Fibroblast of skin of back (primary cell): ENCODE measurements around the gene C19orf44.
"Not testable (repeated sequence)": the region's sequence is repeated elsewhere in the genome, so short reads cannot be mapped to it uniquely, and the experiment has no call there.

Source experiments
- DNase-seq: peaks from one replicate; pipeline ENCODE4 v3.0.0-alpha.2; 2013

C19orf44 gene

DNA sequence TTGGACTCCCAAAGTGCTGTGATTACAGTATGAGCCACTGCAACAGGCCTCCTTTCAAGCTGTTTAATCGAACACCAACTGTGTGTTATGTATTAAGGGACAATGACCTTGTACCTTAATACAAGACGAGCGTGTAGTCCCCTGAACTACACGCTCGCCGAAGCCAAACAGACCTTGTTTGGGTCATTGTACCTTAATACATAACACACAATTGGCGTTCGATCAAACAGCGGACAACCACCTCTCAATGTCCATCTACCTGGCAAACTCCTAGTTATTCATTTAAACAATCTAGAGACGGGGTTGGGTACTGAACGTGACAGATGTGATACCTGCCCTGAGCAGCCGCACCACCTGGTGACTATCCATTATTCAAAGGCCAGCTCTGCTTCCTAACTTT lies 44.8 kb downstream of the C19orf44 start:
- DNase-seq: no peak

DNA sequence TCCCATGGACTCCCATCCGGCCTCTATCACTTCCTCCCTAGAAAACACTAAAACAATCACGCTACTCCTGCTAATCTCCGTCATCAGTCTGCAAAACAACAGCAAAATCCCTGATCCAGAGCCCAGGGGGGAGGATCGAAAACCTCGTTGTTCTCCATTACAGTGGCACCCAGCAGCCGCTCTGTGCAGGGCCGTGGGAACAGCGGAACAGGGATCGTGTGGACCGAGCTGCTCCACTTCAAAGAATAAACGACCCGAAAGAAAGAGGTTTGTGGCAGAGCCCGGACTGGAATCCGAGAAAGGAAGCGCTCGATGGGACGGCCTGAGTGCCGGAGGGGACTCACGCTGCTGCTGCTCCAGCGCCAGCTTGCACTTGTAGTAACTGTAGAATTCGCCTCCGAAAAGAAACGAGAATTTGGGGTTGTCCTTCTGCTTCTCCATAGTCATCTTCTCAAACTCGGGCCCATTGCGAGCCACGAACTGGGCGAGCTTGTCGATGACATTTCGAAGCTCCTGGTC lies 45.4 kb downstream of the C19orf44 start:
- DNase-seq: peak; percentile 9

DNA sequence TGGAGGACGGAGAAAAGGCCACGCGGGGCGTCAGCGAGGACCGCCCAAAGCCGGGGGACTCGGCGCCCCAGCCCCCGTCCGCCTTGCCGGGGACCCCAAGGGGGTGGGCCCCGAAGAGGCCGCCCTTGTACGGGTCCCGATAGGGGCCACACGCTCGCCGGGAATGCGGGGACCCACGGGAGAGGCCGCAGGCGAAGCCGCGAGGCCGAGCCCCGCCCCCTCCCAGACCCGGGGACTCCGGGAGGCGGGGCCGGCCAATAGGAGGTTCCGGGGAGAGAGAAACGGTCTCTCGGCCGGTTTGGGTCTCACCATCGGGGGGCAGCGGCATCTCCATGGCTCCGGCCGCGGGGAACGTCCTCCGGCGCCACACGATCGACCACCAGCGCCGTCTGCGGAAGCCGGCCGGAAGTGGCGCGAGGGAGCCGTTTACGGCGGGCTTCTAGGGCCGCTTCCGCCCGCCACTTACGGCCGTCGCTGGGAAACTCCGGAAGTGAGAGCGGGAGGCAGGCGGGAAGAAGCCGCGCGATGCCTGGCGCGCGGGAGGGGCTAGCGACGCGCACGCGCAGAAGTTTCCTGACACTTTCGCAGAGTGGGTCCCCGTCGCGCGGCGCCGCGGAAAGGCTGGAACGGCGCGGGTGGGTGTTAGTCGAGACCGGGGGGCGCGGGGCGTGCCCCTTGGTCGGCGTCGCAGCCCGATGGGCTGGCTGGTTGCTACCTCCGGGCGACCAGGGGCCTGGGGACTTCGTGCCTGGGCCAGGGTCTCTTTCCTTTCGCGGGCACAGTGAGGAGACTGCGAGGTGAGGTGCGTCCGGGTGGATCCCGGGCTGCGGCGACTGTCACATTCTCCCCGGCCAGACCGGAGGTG lies 46.1 kb downstream of the C19orf44 start, which contains the start of gene CHERP:
TSS of gene CHERP (minus strand) at position 393 of the 865 bp plus-strand sequence. CDS start at position 334, 59 bp downstream.
- DNase-seq: peak; percentile 94

DNA sequence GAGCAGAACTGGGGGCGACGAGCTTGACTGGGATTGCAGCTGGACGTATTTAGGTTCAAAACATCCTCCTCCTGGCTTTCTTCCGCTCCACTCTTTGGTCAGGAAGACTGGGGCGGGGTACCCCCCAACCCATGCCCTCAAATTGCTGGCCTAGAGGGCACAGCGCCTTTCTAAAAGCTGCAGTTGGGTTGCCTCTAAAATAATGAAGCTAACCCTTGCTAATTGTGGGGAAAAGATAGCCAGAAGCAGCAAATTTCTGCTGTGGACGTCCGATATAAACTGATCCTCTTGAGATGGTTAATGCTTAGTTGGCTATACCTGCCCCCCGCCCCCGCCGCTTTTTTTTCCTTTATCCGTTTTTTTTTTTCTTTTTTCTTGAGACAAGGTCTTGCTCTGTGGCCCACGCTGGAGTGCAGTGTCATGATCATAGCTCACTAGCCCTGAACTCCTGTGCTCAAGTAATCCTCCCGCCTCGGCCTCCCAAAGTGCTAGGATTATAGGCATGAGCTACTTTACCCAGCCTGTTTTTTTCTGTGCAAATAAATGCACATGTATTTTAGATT lies 46.8 kb downstream of the C19orf44 start:
- DNase-seq: no peak

DNA sequence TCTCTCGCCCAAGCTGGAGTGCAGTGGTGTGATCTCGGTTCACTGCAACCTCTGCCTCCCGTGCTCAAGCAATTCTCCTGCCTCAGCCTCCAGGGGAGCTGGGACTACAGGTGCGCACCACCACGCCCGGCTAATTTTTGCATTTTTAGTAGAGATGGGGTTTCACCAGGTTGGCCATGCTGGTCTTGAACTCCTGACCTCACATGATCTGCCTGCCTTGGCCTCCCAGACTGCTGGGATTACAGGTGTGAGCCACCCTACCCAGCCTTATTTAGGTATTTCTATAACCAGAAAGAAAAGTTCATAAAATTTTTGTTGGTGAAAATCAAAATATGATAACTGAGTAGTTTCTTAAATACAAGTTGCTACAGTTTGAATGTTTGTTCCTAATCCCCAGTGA lies 47.5 kb downstream of the C19orf44 start:
- not testable (repeated sequence) for DNase-seq

DNA sequence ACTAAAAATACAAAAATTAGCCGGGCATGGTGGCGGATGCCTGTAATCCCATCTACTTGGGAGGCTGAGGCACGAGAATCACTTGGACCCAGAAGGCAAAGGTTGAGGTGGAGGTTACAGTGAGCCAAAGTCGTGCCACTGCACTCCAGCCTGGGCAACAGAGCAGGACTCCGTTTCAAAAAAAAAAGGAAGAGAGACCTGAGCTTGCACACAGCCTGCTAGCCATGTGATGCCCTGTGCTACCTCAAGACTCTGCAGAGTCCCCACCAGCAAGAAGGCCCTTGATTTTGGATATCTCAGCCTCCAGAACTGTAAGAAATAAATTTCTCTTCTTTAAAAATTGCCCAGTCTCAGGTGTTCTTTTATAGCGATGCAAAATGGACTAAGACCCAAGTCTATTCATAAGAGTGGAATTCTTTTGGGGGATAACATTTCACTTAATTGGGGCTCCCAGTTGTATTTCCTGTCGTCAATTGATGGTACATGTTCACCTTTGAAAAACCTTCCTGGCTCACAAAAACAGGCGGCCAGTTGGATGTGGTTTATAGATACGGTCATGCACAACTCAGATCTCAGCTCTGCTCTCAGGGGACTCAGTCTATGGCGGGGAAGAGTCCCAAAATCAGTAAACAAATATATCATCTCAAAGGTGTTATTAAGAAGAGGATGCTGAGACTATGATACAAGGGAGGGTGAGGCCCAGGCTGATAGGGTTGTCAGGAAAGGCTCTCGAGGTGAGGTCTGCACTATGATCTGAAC lies 48.5 kb downstream of the C19orf44 start:
- DNase-seq: no peak

DNA sequence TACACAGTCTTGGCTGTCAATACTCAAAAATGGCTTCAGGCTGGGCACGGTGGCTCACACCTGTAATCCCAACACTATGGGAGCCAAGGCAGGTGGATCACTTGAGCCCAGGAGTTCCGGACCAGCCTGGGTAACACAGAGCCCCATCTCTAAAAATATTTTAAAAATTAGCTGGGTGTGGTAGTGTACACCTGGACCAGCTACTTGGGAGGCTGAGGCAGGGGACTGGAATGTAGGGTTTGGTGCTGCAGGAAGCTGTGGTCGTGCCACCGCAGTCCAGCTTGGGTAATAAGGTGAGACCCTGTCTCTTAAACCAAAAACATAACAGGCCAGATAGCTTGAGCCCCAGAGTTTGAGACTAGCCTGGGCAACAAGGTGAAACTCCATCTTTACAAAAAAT lies 52.8 kb downstream of the C19orf44 start:
- no peak for DNase-seq

- DNase-seq: not testable (repeated sequence)
Measured at GRCh38 chr19:16551902-16552301, 55.7 kb downstream of the C19orf44 start.

DNA sequence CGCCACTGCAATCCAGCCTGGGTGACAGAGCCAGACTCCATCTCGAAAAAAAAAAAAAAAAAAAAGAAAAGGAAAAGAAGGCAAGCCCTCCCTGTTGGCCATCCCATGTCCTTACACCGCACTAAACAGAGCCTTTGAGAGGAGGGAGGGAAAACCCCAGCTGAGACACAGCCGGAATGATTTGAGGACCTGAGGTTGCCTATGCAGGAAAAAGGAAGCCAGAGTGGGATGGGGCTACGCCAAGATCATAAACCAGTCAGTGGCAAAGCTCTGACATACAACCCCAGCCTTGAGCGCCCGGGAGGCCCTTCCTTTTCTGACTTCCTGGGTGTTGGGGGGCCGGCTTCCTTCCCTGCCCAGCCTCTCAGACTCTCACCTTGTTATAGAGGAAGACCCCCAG lies 58.6 kb downstream of the C19orf44 start:
- no peak for DNase-seq

- no peak for DNase-seq
Measured at GRCh38 chr19:16559780-16560276, 63.6 kb downstream of the C19orf44 start.

DNA sequence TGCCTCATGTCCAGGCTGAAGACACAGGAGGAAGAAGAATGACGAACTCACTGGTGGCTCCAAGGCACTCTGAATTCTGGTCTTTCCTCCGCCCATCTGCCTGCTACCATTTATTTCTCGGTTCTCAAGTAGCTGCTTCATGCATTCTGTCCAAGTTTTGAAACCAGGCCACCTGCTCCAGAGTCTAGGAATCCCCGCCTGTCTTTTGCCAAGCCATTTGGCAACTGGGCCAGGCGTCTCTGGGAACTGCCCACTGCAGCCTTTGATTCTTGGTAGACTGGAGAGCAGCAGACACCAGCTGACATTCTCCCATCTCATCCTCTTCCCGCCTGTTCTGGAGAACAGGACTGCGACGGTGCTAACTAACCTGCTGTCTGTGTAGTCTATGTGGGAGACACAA lies 65.2 kb downstream of the C19orf44 start:
- no peak for DNase-seq

DNA sequence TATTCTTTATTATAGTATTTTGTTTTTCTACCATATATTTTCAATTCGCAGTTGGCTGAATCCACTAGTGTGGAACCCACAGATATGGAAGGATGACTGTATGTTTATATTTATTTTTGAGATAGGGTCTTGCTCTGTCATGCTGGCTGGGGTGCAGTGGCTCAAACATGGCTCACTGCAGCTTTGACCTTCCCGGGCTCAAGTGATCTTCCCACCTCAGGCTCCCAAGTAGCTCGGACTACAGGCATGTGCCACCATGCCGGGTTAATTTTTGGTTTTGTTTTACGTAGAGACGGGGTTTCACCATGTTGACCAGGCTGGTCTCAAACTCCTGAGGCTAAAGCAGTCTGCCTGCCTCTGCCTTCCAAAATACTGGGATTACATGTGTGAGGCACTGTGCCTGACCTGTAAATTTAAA lies 66.4 kb downstream of the C19orf44 start:
- no peak for DNase-seq

DNA sequence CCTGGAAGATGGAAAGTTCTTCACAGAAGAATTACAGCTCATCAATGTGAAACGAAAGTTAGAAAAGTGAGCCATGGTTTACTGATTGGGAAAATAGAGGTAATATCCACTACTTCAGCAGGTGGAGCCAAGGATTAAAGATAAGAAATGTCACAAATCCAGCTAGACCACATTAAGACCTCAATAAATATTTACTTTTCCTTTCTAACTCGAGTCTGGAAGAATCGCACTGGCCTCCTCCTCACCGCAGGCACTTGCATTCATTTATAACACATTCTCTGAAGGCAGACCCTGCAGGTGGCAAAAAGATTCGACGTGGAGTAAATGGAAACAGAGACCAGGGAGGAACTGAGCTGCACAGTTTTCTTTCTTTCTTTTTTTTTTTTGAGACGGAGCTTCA lies 68.6 kb downstream of the C19orf44 start:
- DNase-seq: no peak

GRCh38 chr19:16566161-16566560 lies 70.0 kb downstream of the C19orf44 start:
- DNase-seq: no peak

- DNase-seq: no peak
Measured at GRCh38 chr19:16566702-16567101, 70.5 kb downstream of the C19orf44 start.

DNA sequence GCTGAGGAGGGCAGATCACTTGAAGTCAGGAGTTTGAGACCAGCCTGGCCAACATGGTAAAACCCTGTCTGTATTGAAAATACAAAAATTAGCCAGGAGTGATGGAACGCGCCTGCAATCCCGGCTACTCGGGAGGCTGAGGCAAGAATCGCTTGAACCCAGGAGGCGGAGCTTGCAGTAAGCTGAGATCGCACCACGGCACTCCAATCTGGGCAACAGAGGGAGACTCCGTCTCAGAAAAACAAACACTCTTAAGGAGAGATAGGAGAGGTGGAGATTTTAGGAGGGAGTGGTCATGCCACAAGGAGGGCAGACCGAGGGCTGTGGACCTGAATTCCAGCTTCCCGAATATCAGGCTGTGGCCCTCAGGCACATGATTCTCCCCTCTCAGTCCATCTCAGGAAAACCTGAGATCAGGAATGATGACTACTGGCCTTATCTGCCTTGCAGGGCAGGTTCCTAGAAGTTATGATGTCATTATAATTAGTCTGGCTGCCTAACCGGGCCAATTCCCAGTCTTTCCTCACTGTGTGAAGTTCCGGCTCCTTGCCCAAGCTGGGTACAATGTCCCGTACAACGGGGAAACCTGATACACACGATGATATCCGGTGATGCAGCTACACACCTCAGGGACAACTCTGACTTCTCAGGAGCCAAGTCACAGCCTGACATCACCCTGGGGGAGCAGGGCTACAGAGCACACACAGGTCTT lies 73.6 kb downstream of the C19orf44 start:
- DNase-seq: no peak
